ENCODE data around the gene HCRT.

DNA sequence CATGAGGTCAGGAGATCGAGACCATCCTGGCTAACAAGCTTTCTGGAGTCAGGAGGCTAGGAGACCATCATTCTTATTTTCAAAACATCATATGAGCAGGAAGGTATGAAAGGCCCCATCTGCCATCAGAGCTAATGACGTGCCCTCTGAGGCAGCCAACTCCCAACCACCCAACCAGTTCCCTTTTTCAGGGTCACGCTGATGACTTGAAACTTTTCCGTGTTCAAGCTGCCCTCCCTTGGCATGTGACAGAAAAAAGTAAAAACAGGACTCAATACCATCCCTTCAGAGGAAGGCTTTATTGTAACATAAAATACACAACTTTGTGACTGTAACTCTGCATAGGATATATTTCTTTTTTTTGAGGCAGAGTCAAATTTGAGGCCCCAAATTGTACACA, 13.6 kb upstream of the HCRT start:
- TF ChIP-seq POLR2A (IDR thresholded peaks at IDR 0.05; ENCODE audit: extremely low read depth, insufficient read length) (no peak), MYC (IDR thresholded peaks at IDR 0.05; ENCODE audit: low read depth, low read length) (no peak)
- TF ChIP-seq, protein P1, sequence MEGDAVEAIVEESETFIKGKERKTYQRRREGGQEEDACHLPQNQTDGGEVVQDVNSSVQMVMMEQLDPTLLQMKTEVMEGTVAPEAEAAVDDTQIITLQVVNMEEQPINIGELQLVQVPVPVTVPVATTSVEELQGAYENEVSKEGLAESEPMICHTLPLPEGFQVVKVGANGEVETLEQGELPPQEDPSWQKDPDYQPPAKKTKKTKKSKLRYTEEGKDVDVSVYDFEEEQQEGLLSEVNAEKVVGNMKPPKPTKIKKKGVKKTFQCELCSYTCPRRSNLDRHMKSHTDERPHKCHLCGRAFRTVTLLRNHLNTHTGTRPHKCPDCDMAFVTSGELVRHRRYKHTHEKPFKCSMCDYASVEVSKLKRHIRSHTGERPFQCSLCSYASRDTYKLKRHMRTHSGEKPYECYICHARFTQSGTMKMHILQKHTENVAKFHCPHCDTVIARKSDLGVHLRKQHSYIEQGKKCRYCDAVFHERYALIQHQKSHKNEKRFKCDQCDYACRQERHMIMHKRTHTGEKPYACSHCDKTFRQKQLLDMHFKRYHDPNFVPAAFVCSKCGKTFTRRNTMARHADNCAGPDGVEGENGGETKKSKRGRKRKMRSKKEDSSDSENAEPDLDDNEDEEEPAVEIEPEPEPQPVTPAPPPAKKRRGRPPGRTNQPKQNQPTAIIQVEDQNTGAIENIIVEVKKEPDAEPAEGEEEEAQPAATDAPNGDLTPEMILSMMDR (IDR thresholded peaks at IDR 0.05; ENCODE audit: low read depth, low read length): no peak

Measured in NB4 (cell line).